HepG2 (cell line): Measurements from ENCODE around the gene PPP4R3A. TPM values are rescaled to one million over a fixed set of nuclear protein-coding genes. Genes with fewer than 3 reads are reported as not detected.

Source experiments
- ARNT ChIP-seq: fragments of 450-650 bp; IDR thresholded peaks from 2 replicates; pipeline ENCODE4 v1.6.1; 2017
- FOXA3 ChIP-seq: IDR thresholded peaks from 2 replicates; pipeline ENCODE4 v1.6.1; 2016; ENCODE audit warnings: missing genetic modification reagents, missing compliant biosample characterization
- GABPA ChIP-seq, 2 experiments: IDR thresholded peaks; 2 replicates each; pipeline ENCODE4 v1.6.1; 2011 to 2016; ENCODE audit warnings: low read depth in 2 of 2, low read length in 1 of 2, missing biosample characterization in 1 of 2, missing genetic modification characterization in 1 of 2
- IRX3 ChIP-seq: sonication (generic); formaldehyde crosslinking; IDR thresholded peaks from 2 replicates; pipeline ENCODE4 v1.8.1; 2023; ENCODE audit warnings: mild to moderate bottlenecking, low read depth, missing genetic modification reagents, borderline replicate concordance
- KDM3A ChIP-seq: IDR thresholded peaks from 2 replicates; pipeline ENCODE4 v1.6.1; 2018; ENCODE audit warnings: low read depth, missing compliant biosample characterization
- NFATC3 ChIP-seq: sonication (generic); formaldehyde crosslinking; IDR thresholded peaks from 2 replicates; pipeline ENCODE4 v1.5.1; 2020; ENCODE audit warnings: mild to moderate bottlenecking, missing genetic modification reagents
- PAWR ChIP-seq: sonication (generic); formaldehyde crosslinking; IDR thresholded peaks from 2 replicates; pipeline ENCODE4 v1.4.0; 2020; ENCODE audit warnings: missing genetic modification reagents, mild to moderate bottlenecking, borderline replicate concordance
- RAD51 ChIP-seq: fragments of 450-650 bp; IDR thresholded peaks from 2 replicates; pipeline ENCODE4 v1.6.1; 2016; ENCODE audit warnings: borderline replicate concordance
- RBFOX2 ChIP-seq: fragments of 200-400 bp; formaldehyde crosslinking; IDR thresholded peaks from 2 replicates; pipeline ENCODE4 v1.6.1; 2017; ENCODE audit warnings: low read depth, mild to moderate bottlenecking, low read length
- SIX4 ChIP-seq: sonication (generic); formaldehyde crosslinking; IDR thresholded peaks from 2 replicates; pipeline ENCODE4 v1.4.0; 2020; ENCODE audit warnings: missing genetic modification reagents
- ZBTB7B ChIP-seq: sonication (generic); formaldehyde crosslinking; IDR thresholded peaks from 2 replicates; pipeline ENCODE4 v1.4.0; 2020; ENCODE audit warnings: missing genetic modification reagents
- ZFP36L1 ChIP-seq: sonication (generic); formaldehyde crosslinking; IDR thresholded peaks from 2 replicates; pipeline ENCODE4 v1.8.0; 2022; ENCODE audit warnings: mild to moderate bottlenecking, missing genetic modification reagents, moderate library complexity
- ZFP37 ChIP-seq: sonication (generic); formaldehyde crosslinking; IDR thresholded peaks from 2 replicates; pipeline ENCODE4 v1.4.0; 2020; ENCODE audit warnings: missing genetic modification reagents, borderline replicate concordance
- ZMYM2 ChIP-seq: sonication (generic); formaldehyde crosslinking; IDR thresholded peaks from 2 replicates; pipeline ENCODE4 v1.8.0; 2022; ENCODE audit warnings: mild to moderate bottlenecking, missing genetic modification reagents
- ZNF12 ChIP-seq: sonication (generic); formaldehyde crosslinking; IDR thresholded peaks from 2 replicates; pipeline ENCODE4 v1.5.0; 2020; ENCODE audit warnings: missing genetic modification reagents
- ZNF180 ChIP-seq: sonication (generic); formaldehyde crosslinking; IDR thresholded peaks from 2 replicates; pipeline ENCODE4 v1.4.0; 2020; ENCODE audit warnings: low read depth, missing genetic modification reagents, borderline replicate concordance
- ZNF274 ChIP-seq: sonication (generic); formaldehyde crosslinking; IDR thresholded peaks from 2 replicates; pipeline ENCODE4 v1.5.1; 2020; ENCODE audit warnings: mild to moderate bottlenecking, missing genetic modification reagents
- ZNF33A ChIP-seq: sonication (generic); formaldehyde crosslinking; IDR thresholded peaks from 2 replicates; pipeline ENCODE4 v1.5.1; 2020; ENCODE audit warnings: missing genetic modification reagents, mild to moderate bottlenecking, moderate library complexity, borderline replicate concordance
- ZNF496 ChIP-seq: sonication (generic); formaldehyde crosslinking; IDR thresholded peaks from 2 replicates; pipeline ENCODE4 v1.8.1; 2023; ENCODE audit warnings: mild to moderate bottlenecking, moderate library complexity, missing genetic modification reagents; ENCODE audit not compliant: insufficient replicate concordance
- ZSCAN30 ChIP-seq: sonication (generic); formaldehyde crosslinking; IDR thresholded peaks from 2 replicates; pipeline ENCODE4 v1.5.0; 2020; ENCODE audit warnings: mild to moderate bottlenecking, missing genetic modification reagents
- polyA plus RNA-seq, 8 experiments: library from polyadenylated mRNA; depleted of rRNA in 3 of 8; stranded (reverse) in 7 of 8; unstranded in 1 of 8; fragments of >200 nt; fragmentation: Illumina TruSeq in 4 of 8; extraction: Trizol in 4 of 8; gene quantifications; 2 replicates each; pipeline versions ENCODE4 v1.2.1 to v1.2.3, GENCODE V29; 2011 to 2016; ENCODE audit warnings: low read depth in 4 of 8, missing spikeins in 1 of 8, mixed read lengths in 1 of 8; ENCODE audit not compliant: insufficient read depth in 1 of 8
- total RNA-seq, 5 experiments: library from RNA; depleted of rRNA; stranded (reverse); fragments of >200 nt; fragmentation: Illumina TruSeq; extraction: Trizol; gene quantifications; 2 replicates each; pipeline ENCODE4 v1.2.3, GENCODE V29; 2016; ENCODE audit warnings: low read depth in 1 of 5
- TF ChIP-seq, protein P1 (sequence below): sonication (generic); formaldehyde crosslinking; IDR thresholded peaks from 2 replicates; pipeline ENCODE4 v1.5.0; 2020; ENCODE audit warnings: mild to moderate bottlenecking, missing genetic modification reagents, borderline replicate concordance
- TF ChIP-seq, protein P2 (sequence below): sonication (generic); formaldehyde crosslinking; IDR thresholded peaks from 2 replicates; pipeline ENCODE4 v1.4.0; 2020; ENCODE audit warnings: missing genetic modification reagents
- TF ChIP-seq, protein P3 (sequence below): sonication (generic); formaldehyde crosslinking; IDR thresholded peaks from 2 replicates; pipeline ENCODE4 v1.4.0; 2020; ENCODE audit warnings: mild to moderate bottlenecking, missing genetic modification reagents
- TF ChIP-seq, protein P4 (sequence below): sonication (generic); formaldehyde crosslinking; IDR thresholded peaks from 2 replicates; pipeline ENCODE4 v1.4.0; 2020; ENCODE audit warnings: missing genetic modification reagents, borderline replicate concordance

Gene PPP4R3A
- total and polyA plus RNA-seq, 2 of the 13 experiments (the other 11 are each of a cell fraction or from before 2014, with no cell fraction given): 22.5 to 57.4 TPM

DNA sequence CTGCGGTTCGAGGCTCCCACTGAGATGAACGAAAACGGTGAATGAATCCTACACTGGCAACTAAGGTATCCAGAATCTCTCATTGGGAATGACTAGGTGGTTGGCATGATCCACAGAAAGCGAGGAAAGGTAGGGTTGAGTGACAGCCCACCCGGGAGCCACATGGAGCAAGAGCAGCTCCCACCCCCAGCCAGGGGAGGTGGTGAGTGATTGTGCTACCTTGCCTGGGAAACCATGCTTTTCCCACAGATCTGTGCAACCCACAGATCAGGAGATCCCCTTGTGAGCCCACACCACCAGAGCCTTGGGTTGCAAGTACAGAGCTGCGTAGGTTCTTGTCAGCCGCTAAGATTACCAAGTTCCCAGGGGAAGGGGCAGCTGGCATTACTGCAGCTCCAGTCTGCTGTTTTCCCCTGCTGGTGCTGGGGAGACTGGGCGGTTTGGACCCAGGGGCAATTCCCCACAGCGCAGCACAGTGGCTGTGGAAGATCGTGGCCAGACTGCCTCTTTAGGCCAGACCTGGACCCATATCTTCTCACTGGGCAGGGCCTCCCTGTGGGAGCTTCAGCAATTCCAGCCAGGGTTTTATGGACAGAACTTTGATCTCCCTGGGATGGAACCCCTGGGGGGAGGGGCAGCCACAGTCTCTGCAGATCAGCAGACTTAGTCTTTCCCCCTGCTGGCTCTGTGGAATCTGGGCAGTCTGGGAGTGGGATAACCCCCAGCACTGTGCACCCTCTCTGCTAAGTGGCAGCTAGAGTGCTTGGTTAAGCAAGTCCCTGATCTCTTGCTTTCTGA, 44.6 kb upstream of the PPP4R3A start (continued):
- TF ChIP-seq ZNF33A (CRISPR knock-in tag) (no peak), RBFOX2 (no peak), ARNT (no peak), FOXA3 (CRISPR knock-in tag) (no peak), GABPA (IDR thresholded peaks at IDR 0.05; ENCODE audit: low read depth, low read length) (no peak), GABPA (CRISPR knock-in tag; IDR thresholded peaks at IDR 0.05; ENCODE audit: low read depth) (no peak), PAWR (CRISPR knock-in tag) (no peak), NFATC3 (no peak), ZNF274 (CRISPR knock-in tag) (no peak), SIX4 (CRISPR knock-in tag) (no peak), ZNF12 (CRISPR knock-in tag) (no peak), KDM3A (CRISPR knock-in tag) (no peak), ZFP36L1 (CRISPR knock-in tag) (no peak), ZNF180 (CRISPR knock-in tag) (no peak), IRX3 (no peak), ZBTB7B (CRISPR knock-in tag) (0 out of 2 replicates have a peak, but pooled peaks have one; percentile 29), ZFP37 (CRISPR knock-in tag) (no peak), ZSCAN30 (CRISPR knock-in tag) (no peak), ZNF496 (CRISPR knock-in tag) (no peak), RAD51 (no peak), ZMYM2 (no peak)
- TF ChIP-seq, protein P1, sequence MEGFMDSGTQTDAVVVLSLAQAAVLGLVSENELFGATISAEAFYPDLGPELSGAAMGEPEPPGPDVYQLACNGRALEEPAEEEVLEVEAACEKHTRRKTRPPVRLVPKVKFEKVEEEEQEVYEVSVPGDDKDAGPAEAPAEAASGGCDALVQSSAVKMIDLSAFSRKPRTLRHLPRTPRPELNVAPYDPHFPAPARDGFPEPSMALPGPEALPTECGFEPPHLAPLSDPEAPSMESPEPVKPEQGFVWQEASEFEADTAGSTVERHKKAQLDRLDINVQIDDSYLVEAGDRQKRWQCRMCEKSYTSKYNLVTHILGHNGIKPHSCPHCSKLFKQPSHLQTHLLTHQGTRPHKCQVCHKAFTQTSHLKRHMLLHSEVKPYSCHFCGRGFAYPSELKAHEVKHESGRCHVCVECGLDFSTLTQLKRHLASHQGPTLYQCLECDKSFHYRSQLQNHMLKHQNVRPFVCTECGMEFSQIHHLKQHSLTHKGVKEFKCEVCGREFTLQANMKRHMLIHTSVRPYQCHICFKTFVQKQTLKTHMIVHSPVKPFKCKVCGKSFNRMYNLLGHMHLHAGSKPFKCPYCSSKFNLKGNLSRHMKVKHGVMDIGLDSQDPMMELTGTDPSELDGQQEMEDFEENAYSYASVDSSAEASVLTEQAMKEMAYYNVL (CRISPR knock-in tag): no peak
- TF ChIP-seq, protein P2, sequence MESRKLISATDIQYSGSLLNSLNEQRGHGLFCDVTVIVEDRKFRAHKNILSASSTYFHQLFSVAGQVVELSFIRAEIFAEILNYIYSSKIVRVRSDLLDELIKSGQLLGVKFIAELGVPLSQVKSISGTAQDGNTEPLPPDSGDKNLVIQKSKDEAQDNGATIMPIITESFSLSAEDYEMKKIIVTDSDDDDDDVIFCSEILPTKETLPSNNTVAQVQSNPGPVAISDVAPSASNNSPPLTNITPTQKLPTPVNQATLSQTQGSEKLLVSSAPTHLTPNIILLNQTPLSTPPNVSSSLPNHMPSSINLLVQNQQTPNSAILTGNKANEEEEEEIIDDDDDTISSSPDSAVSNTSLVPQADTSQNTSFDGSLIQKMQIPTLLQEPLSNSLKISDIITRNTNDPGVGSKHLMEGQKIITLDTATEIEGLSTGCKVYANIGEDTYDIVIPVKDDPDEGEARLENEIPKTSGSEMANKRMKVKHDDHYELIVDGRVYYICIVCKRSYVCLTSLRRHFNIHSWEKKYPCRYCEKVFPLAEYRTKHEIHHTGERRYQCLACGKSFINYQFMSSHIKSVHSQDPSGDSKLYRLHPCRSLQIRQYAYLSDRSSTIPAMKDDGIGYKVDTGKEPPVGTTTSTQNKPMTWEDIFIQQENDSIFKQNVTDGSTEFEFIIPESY (CRISPR knock-in tag): no peak
- TF ChIP-seq, protein P3, sequence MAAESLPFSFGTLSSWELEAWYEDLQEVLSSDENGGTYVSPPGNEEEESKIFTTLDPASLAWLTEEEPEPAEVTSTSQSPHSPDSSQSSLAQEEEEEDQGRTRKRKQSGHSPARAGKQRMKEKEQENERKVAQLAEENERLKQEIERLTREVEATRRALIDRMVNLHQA (CRISPR knock-in tag): no peak
- TF ChIP-seq, protein P4, sequence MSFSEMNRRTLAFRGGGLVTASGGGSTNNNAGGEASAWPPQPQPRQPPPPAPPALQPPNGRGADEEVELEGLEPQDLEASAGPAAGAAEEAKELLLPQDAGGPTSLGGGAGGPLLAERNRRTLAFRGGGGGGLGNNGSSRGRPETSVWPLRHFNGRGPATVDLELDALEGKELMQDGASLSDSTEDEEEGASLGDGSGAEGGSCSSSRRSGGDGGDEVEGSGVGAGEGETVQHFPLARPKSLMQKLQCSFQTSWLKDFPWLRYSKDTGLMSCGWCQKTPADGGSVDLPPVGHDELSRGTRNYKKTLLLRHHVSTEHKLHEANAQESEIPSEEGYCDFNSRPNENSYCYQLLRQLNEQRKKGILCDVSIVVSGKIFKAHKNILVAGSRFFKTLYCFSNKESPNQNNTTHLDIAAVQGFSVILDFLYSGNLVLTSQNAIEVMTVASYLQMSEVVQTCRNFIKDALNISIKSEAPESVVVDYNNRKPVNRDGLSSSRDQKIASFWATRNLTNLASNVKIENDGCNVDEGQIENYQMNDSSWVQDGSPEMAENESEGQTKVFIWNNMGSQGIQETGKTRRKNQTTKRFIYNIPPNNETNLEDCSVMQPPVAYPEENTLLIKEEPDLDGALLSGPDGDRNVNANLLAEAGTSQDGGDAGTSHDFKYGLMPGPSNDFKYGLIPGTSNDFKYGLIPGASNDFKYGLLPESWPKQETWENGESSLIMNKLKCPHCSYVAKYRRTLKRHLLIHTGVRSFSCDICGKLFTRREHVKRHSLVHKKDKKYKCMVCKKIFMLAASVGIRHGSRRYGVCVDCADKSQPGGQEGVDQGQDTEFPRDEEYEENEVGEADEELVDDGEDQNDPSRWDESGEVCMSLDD (CRISPR knock-in tag): 0 out of 2 replicates have a peak, but pooled peaks have one; percentile 6
